Stimulated activated CD8-positive, alpha-beta memory T cell treated with anti-CD3 and anti-CD28 coated beads, Interleukin-2, amount 100 ng/mL, for 1 hour (primary cell): Measurements from ENCODE around the gene RRAD.
A peak's percentile ranks its signal among the peaks of the same experiment; 100 is the strongest.
"Not testable (repeated sequence)": the region's sequence is repeated elsewhere in the genome, so short reads cannot be mapped to it uniquely, and the experiment has no call there.

Experiments
- DNase-seq, 2 donors: peaks; one replicate each; pipeline ENCODE4 v3.0.0-alpha.2; 2020; ENCODE audit warnings: low read depth in 2 of 2

RRAD gene

GRCh38 chr16:66900721-66901441 is 24.5 kb downstream of the RRAD start:
- no peak for DNase-seq

GRCh38 chr16:66899945-66900710 is 25.2 kb downstream of the RRAD start:
- DNase-seq, result no peak

- DNase-seq, result no peak
Observed at GRCh38 chr16:66899310-66899944, 25.9 kb downstream of the RRAD start.

- DNase-seq, result no peak
Observed at GRCh38 chr16:66898933-66899309, 26.4 kb downstream of the RRAD start.

GRCh38 chr16:66898207-66898606 is 27.1 kb downstream of the RRAD start:
- no peak for DNase-seq

GRCh38 chr16:66896682-66897081 is 28.7 kb downstream of the RRAD start:
- DNase-seq, result not testable (repeated sequence)

- DNase-seq, result no peak
Observed at GRCh38 chr16:66895999-66896398, 29.3 kb downstream of the RRAD start.

GRCh38 chr16:66895689-66895979 is 29.7 kb downstream of the RRAD start:
- DNase-seq, result no peak

- peak in 1 of 2 donors; percentile 31 for DNase-seq
Observed at GRCh38 chr16:66894948-66895688, 30.2 kb downstream of the RRAD start.

- DNase-seq, result no peak
Observed at GRCh38 chr16:66894055-66894454, 31.3 kb downstream of the RRAD start.

- no peak for DNase-seq
Observed at GRCh38 chr16:66891797-66892196, 33.5 kb downstream of the RRAD start.

GRCh38 chr16:66891360-66891759 is 34.0 kb downstream of the RRAD start:
- no peak for DNase-seq

- DNase-seq, result no peak
Observed at GRCh38 chr16:66890799-66891198, 34.5 kb downstream of the RRAD start.

- DNase-seq, result no peak
Observed at GRCh38 chr16:66889622-66890021, 35.7 kb downstream of the RRAD start.

GRCh38 chr16:66888647-66889615 is 36.4 kb downstream of the RRAD start:
- no peak for DNase-seq

- DNase-seq, result no peak
Observed at GRCh38 chr16:66886914-66887313, 38.4 kb downstream of the RRAD start.

GRCh38 chr16:66886321-66886720 is 39.0 kb downstream of the RRAD start:
- no peak for DNase-seq

GRCh38 chr16:66885491-66885890 is 39.8 kb downstream of the RRAD start:
- DNase-seq, result no peak

- DNase-seq, result no peak
Observed at GRCh38 chr16:66882702-66883101, 42.6 kb downstream of the RRAD start.

GRCh38 chr16:66881964-66882508 is 43.3 kb downstream of the RRAD start:
- no peak for DNase-seq

GRCh38 chr16:66881560-66881959 is 43.8 kb downstream of the RRAD start:
- no peak for DNase-seq
